Gastroesophageal sphincter (tissue), 4 donors: ENCODE measurements around the gene PHKG2. TPM values are rescaled to one million over a fixed set of nuclear protein-coding genes. Genes with fewer than 3 reads are reported as not detected.

Source experiments
- ATAC-seq: fragments of 150-250 bp; one replicate; pipeline ENCODE4 v1.9.1; 2016; ENCODE audit warnings: mild to moderate bottlenecking, moderate library complexity
- H3K27ac ChIP-seq, 4 donors: fragments of 200-600 bp; sonication (generic) in 3 of 4; 1 replicate in 3 of 4; 2 replicates in 1 of 4; pipeline ENCODE4 v1.5.1; 2016 to 2019
- H3K27me3 ChIP-seq: fragments of 200-600 bp; sonication (generic); one replicate; pipeline ENCODE4 v1.5.1; 2019
- H3K36me3 ChIP-seq, 2 donors: fragments of 200-600 bp; sonication (generic); one replicate each; pipeline ENCODE4 v1.5.1; 2019; ENCODE audit warnings: control low read depth in 1 of 2
- H3K4me1 ChIP-seq, 3 donors: fragments of 200-600 bp; sonication (generic); 1 replicate in 2 of 3; 2 replicates in 1 of 3; pipeline ENCODE4 v1.5.1; 2016 to 2019; ENCODE audit warnings: control low read depth in 2 of 3
- H3K4me3 ChIP-seq, 2 donors: fragments of 200-600 bp; sonication (generic); one replicate each; pipeline ENCODE4 v1.5.1; 2019; ENCODE audit warnings: mild to moderate bottlenecking in 1 of 2, moderate library complexity in 1 of 2
- H3K9me3 ChIP-seq, 3 donors: fragments of 200-600 bp; sonication (generic); one replicate each; pipeline ENCODE4 v1.5.1; 2017 to 2019; ENCODE audit warnings: control low read depth in 2 of 3
- EP300 ChIP-seq: sonication (generic); formaldehyde crosslinking; IDR thresholded peaks from one replicate; pipeline ENCODE4 v1.6.1; 2017; ENCODE audit warnings: antibody characterized with exemption, mild to moderate bottlenecking
- POLR2A ChIP-seq, 2 donors: fragments of 450-650 bp; IDR thresholded peaks; one replicate each; pipeline ENCODE4 v1.6.1; 2017; ENCODE audit warnings: antibody characterized with exemption in 2 of 2, mild to moderate bottlenecking in 2 of 2, moderate library complexity in 1 of 2
- POLR2AphosphoS5 ChIP-seq: sonication (generic); formaldehyde crosslinking; IDR thresholded peaks from one replicate; pipeline ENCODE4 v1.6.1; 2017; ENCODE audit warnings: antibody characterized with exemption
- WGBS, 2 donors: methylation state at CpG; one replicate each; pipeline ENCODE4 v1.1.5; 2018; ENCODE audit warnings: low coverage in 1 of 2; 5-methylcytosine and 5-hydroxymethylcytosine counted together
- total RNA-seq, 4 donors: library from RNA; depleted of rRNA; stranded (reverse); fragments of >200 nt; gene quantifications; one replicate each; pipeline ENCODE4 v1.1.0, GENCODE V29; 2016
- TF ChIP-seq, protein P1 (sequence below), 4 experiments: fragments of 200-600 bp in 2 of 4; fragments of 450-650 bp in 2 of 4; sonication (generic) in 1 of 4; IDR thresholded peaks; one replicate each; pipeline ENCODE4 v1.5.1; 2017 to 2019; ENCODE audit warnings: antibody characterized with exemption in 4 of 4, mild to moderate bottlenecking in 2 of 4, moderate library complexity in 2 of 4

The PHKG2 gene
- total RNA-seq, 4 donors from 2014 or later: 19.4 to 29.0 (median 23.4) TPM

DNA sequence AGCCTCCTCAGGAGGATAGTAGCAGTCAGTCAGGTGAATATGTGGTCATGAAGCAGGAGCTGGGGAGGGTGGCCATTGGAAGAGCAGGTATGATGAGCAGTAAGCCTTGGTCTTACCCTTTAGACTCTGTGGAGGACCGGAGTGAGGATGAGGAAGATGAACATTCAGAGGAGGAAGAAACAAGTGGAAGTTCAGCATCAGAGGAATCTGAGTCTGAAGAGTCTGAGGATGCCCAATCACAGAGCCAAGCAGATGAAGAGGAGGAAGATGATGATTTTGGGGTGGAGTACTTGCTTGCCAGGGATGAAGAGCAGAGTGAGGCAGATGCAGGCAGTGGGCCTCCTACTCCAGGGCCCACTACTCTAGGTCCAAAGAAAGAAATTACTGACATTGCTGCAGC lies 36.5 kb upstream of the PHKG2 start:
- H3K27me3 ChIP-seq: no peaks in the 10 kb centered on the region
- WGBS, 2 donors: 92 to 100% methylated on average over 1 of the region's 1 CpG
- TF ChIP-seq, protein P1, sequence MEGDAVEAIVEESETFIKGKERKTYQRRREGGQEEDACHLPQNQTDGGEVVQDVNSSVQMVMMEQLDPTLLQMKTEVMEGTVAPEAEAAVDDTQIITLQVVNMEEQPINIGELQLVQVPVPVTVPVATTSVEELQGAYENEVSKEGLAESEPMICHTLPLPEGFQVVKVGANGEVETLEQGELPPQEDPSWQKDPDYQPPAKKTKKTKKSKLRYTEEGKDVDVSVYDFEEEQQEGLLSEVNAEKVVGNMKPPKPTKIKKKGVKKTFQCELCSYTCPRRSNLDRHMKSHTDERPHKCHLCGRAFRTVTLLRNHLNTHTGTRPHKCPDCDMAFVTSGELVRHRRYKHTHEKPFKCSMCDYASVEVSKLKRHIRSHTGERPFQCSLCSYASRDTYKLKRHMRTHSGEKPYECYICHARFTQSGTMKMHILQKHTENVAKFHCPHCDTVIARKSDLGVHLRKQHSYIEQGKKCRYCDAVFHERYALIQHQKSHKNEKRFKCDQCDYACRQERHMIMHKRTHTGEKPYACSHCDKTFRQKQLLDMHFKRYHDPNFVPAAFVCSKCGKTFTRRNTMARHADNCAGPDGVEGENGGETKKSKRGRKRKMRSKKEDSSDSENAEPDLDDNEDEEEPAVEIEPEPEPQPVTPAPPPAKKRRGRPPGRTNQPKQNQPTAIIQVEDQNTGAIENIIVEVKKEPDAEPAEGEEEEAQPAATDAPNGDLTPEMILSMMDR (IDR thresholded peaks at IDR 0.05): no peak
- TF ChIP-seq POLR2AphosphoS5: no peak
- TF ChIP-seq POLR2A (IDR thresholded peaks at IDR 0.05): no peak
- no peak for TF ChIP-seq EP300
- no peak overlapping the region for H3K27ac ChIP-seq
- ATAC-seq: no peak
- H3K4me1 ChIP-seq: no peaks in the 10 kb centered on the region
- no peaks in the 10 kb centered on the region for H3K9me3 ChIP-seq
- H3K36me3 ChIP-seq: peaks cover 9 to 100% of the 10 kb centered on the region in 2 donors
- no peak overlapping the region for H3K4me3 ChIP-seq

GRCh38 chr16:30715750-30716445 lies 32.3 kb upstream of the PHKG2 start:
- no peak overlapping the region for H3K27ac ChIP-seq
- peaks cover 0 to 100% of the 10 kb centered on the region in 2 donors for H3K36me3 ChIP-seq
- TF ChIP-seq POLR2A (IDR thresholded peaks at IDR 0.05) (no peak), EP300 (no peak)
- ATAC-seq: no peak
- H3K4me3 ChIP-seq: no peak overlapping the region
- no peaks in the 10 kb centered on the region for H3K4me1 ChIP-seq
- H3K27me3 ChIP-seq: no peaks in the 10 kb centered on the region
- H3K9me3 ChIP-seq: no peaks in the 10 kb centered on the region
- 71 to 78% methylated on average over 9 to 17 of the region's 17 CpGs for WGBS, 2 donors

GRCh38 chr16:30720086-30720485 lies 28.1 kb upstream of the PHKG2 start:
- no peak for TF ChIP-seq EP300
- TF ChIP-seq POLR2AphosphoS5: no peak
- TF ChIP-seq, protein P1 (IDR thresholded peaks at IDR 0.05): no peak
- TF ChIP-seq POLR2A (IDR thresholded peaks at IDR 0.05): no peak
- H3K4me3 ChIP-seq: no peak overlapping the region
- H3K27me3 ChIP-seq: no peaks in the 10 kb centered on the region
- 42 to 77% methylated on average over 1 to 8 of the region's 11 CpGs for WGBS, 2 donors
- no peaks in the 10 kb centered on the region for H3K9me3 ChIP-seq
- H3K36me3 ChIP-seq: peaks cover 0 to 100% of the 10 kb centered on the region in 2 donors
- H3K4me1 ChIP-seq: no peaks in the 10 kb centered on the region
- no peak for ATAC-seq
- H3K27ac ChIP-seq: no peak overlapping the region

DNA sequence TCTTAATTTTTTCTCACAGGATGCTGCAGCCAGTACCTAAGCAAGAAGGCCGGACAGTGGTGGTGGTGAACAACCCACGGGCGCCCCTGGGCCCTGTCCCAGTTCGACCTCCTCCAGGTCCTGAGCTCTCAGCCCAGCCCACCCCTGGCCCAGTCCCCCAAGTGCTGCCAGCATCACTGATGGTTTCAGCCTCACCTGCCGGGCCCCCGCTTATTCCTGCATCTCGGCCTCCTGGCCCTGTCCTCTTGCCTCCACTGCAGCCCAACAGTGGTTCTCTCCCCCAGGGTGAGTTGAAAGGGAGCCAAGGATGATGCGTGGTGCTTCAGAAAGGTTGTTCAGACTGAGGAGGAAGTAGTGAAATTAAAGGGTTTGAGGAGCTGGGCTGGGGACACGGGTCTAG lies 27.5 kb upstream of the PHKG2 start:
- 92% methylated on average over 8 of the region's 9 CpGs; no CpG with 5 or more reads in 1 of the 2 donors for WGBS, 2 donors
- no peak overlapping the region for H3K27ac ChIP-seq
- no peak for ATAC-seq
- no peak for TF ChIP-seq EP300
- no peak for TF ChIP-seq POLR2A (IDR thresholded peaks at IDR 0.05)
- TF ChIP-seq POLR2AphosphoS5: no peak
- TF ChIP-seq, protein P1 (IDR thresholded peaks at IDR 0.05): no peak
- no peaks in the 10 kb centered on the region for H3K4me1 ChIP-seq
- H3K4me3 ChIP-seq: no peak overlapping the region
- H3K36me3 ChIP-seq: peaks cover 0 to 100% of the 10 kb centered on the region in 2 donors
- H3K9me3 ChIP-seq: no peaks in the 10 kb centered on the region
- H3K27me3 ChIP-seq: no peaks in the 10 kb centered on the region

- no peak overlapping the region for H3K27ac ChIP-seq
- no peak for ATAC-seq
- H3K36me3 ChIP-seq: peaks cover 0 to 99% of the 10 kb centered on the region in 2 donors
- H3K4me3 ChIP-seq: no peak overlapping the region
- H3K9me3 ChIP-seq: no peaks in the 10 kb centered on the region
- WGBS, 2 donors: 100% methylated on average over 1 of the region's 8 CpGs; no CpG with 5 or more reads in 1 of the 2 donors
- H3K27me3 ChIP-seq: no peaks in the 10 kb centered on the region
- TF ChIP-seq, protein P1 (IDR thresholded peaks at IDR 0.05): no peak
- TF ChIP-seq POLR2AphosphoS5 (no peak), POLR2A (IDR thresholded peaks at IDR 0.05) (no peak), EP300 (no peak)
- H3K4me1 ChIP-seq: no peaks in the 10 kb centered on the region
These were observed 27.1 kb upstream of the PHKG2 start for GRCh38 chr16:30721167-30721566.
